Omental fat pad (tissue), 4 donors: Measurements from ENCODE around the gene FOXP4. TPM values are rescaled to one million over a fixed set of nuclear protein-coding genes. Genes with fewer than 3 reads are reported as not detected.

Source experiments
- ATAC-seq: fragments of 150-250 bp; one replicate; pipeline ENCODE4 v1.9.1; 2016; ENCODE audit warnings: mild to moderate bottlenecking, moderate library complexity; ENCODE audit not compliant: low FRiP score
- DNase-seq: peaks from one replicate; pipeline ENCODE4 v3.0.0-alpha.2; 2019; ENCODE audit warnings: low spot score
- CTCF ChIP-seq, 3 donors: fragments of 450-650 bp; IDR thresholded peaks; one replicate each; pipeline ENCODE4 v1.5.1; 2016 to 2017; ENCODE audit warnings: antibody characterized with exemption in 3 of 3, mild to moderate bottlenecking in 3 of 3, moderate library complexity in 2 of 3
- total RNA-seq, 4 donors: library from RNA; depleted of rRNA; stranded (reverse); fragments of >200 nt; gene quantifications; one replicate each; pipeline ENCODE4 v1.1.0, GENCODE V29; 2016

The FOXP4 gene
- total RNA-seq, 4 donors from 2014 or later, result 3.6 to 9.0 (median 5.5) TPM

- no peak for TF ChIP-seq CTCF (IDR thresholded peaks at IDR 0.05)
- DNase-seq, result no peak
- ATAC-seq, result peak; percentile 46
Observed at GRCh38 chr6:41538556-41539182, 7.5 kb upstream of the FOXP4 start.

GRCh38 chr6:41539204-41539603 lies 7.0 kb upstream of the FOXP4 start:
- no peak for DNase-seq
- no peak for TF ChIP-seq CTCF (IDR thresholded peaks at IDR 0.05)
- ATAC-seq, result no peak

- DNase-seq (no peak), ATAC-seq (no peak)
- TF ChIP-seq CTCF (IDR thresholded peaks at IDR 0.05), result no peak
Observed at GRCh38 chr6:41541364-41541763, 4.8 kb upstream of the FOXP4 start.

GRCh38 chr6:41543087-41543486 lies 3.1 kb upstream of the FOXP4 start:
- ATAC-seq, result no peak

GRCh38 chr6:41545247-41545702 lies 906 bp upstream of the FOXP4 start:
- TF ChIP-seq CTCF (IDR thresholded peaks at IDR 0.05), result no peak
- ATAC-seq (no peak), DNase-seq (no peak)

More at GRCh38 chr6:41543087-41543486, 3.1 kb upstream of the FOXP4 start:
- no peak for TF ChIP-seq CTCF (IDR thresholded peaks at IDR 0.05)
- DNase-seq, result no peak

- peak; percentile 61 for ATAC-seq
Observed at GRCh38 chr6:41546475-41546865, 289 bp downstream of the FOXP4 start.

More at GRCh38 chr6:41546475-41546865, 289 bp downstream of the FOXP4 start:
- no peak for DNase-seq
- TF ChIP-seq CTCF (IDR thresholded peaks at IDR 0.05), result no peak
